Mammary epithelial cell (primary cell): Measurements from ENCODE around the gene RPL26.

Source experiments
- CTCF ChIP-seq, 2 donors: IDR thresholded peaks in 1 of 2; conservative IDR thresholded peaks in 1 of 2; 2 replicates each; pipeline ENCODE4 v1.5.1; 2011 to 2012; ENCODE audit warnings: inconsistent platforms in 2 of 2, low read length in 2 of 2, mild to moderate bottlenecking in 2 of 2, control low read depth in 1 of 2, low read depth in 1 of 2; ENCODE audit not compliant: insufficient read depth in 1 of 2; ENCODE audit errors: extremely low read depth in 1 of 2
- EZH2 ChIP-seq: IDR thresholded peaks from 2 replicates; pipeline ENCODE4 v1.6.1; 2012; ENCODE audit warnings: low read length, inconsistent platforms, borderline replicate concordance

GRCh38 chr17:8359769-8360168, 23.2 kb downstream of the RPL26 start:
- TF ChIP-seq CTCF (conservative IDR thresholded peaks at IDR 0.05 in 1 of 2, IDR thresholded peaks at IDR 0.05 in 1 of 2; ENCODE audit: extremely low read depth in 1 of 2, insufficient read depth in 1 of 2, low read depth in 1 of 2, low read length in 2 of 2) (no peak), EZH2 (no peak)
